Upper lobe of right lung (tissue), 1 donor: ENCODE data around the gene ANKS3. TPM values are rescaled to one million over a fixed set of nuclear protein-coding genes. Genes with fewer than 3 reads are reported as not detected.

Experiments
- ATAC-seq: fragments of 200-7000 bp; cut with Tn5 transposase; one replicate; pipeline ENCODE4 v1.9.1; 2020; ENCODE audit warnings: mild to moderate bottlenecking, moderate library complexity
- DNase-seq: peaks from one replicate; pipeline ENCODE4 v3.0.0-alpha.2; 2020
- H3K27ac ChIP-seq: fragments of 200-600 bp; one replicate; pipeline ENCODE4 v1.8.0; 2022
- H3K27me3 ChIP-seq: fragments of 200-600 bp; one replicate; pipeline ENCODE4 v1.8.0; 2022; ENCODE audit warnings: mild to moderate bottlenecking
- H3K36me3 ChIP-seq: fragments of 200-600 bp; one replicate; pipeline ENCODE4 v1.8.0; 2022
- H3K4me1 ChIP-seq: fragments of 200-600 bp; one replicate; pipeline ENCODE4 v1.8.0; 2022
- H3K4me3 ChIP-seq: fragments of 200-600 bp; one replicate; pipeline ENCODE4 v1.8.0; 2022; ENCODE audit warnings: mild to moderate bottlenecking
- H3K9me3 ChIP-seq: fragments of 200-600 bp; one replicate; pipeline ENCODE4 v1.8.0; 2022
- intact Hi-C: fragments of 100-400 bp; cut with DNase I; formaldehyde crosslinking; loops from one replicate; pipeline ENCODE4 v1.11.0; 2022
- total RNA-seq: library from RNA; stranded (reverse); fragmentation: NEBNext Ultra II Directional; extraction: Animal tissue kit (Norgen Biotek cat#: 25700); gene quantifications from one replicate; pipeline ENCODE4 v1.2.1, GENCODE V29; 2021
- TF ChIP-seq, protein P1 (sequence below): fragments of 200-600 bp; IDR thresholded peaks from one replicate; pipeline ENCODE4 v1.8.0; 2022; ENCODE audit warnings: antibody characterized with exemption
- donor health status: DM: no; HTN: yes; CAD: no; lungs with severe emphysema.

Gene ANKS3
- total RNA-seq, 1 donor from 2014 or later, result 20.6 TPM

DNA sequence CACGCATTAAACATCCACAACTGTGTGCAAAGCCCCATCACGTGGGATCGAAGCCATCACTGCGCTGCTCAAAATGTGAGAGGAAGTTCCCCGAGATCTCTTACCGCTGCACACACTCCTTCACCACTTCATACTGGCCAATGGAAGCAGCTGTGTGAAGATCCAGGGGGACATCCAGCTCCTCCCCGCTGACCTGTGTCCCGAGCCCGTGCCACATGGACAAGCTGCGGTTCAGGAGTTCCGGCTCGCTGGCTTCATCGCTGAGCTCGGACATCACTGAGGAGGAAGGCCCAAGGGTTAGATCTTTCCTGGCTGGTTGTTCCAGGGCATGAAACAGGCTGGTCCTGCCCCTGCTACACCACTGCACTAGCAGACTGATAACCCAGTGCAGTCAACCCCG is 4.2 kb downstream of the ANKS3 start:
- DNase-seq (no peak), ATAC-seq (no peak)
- H3K27ac ChIP-seq, result no peak overlapping the region
- H3K9me3 ChIP-seq, result no peaks in the 10 kb centered on the region
- peaks cover 41% of the 10 kb centered on the region for H3K36me3 ChIP-seq
- intact Hi-C loops, result no loop called here
- H3K27me3 ChIP-seq, result no peaks in the 10 kb centered on the region
- TF ChIP-seq, protein P1, sequence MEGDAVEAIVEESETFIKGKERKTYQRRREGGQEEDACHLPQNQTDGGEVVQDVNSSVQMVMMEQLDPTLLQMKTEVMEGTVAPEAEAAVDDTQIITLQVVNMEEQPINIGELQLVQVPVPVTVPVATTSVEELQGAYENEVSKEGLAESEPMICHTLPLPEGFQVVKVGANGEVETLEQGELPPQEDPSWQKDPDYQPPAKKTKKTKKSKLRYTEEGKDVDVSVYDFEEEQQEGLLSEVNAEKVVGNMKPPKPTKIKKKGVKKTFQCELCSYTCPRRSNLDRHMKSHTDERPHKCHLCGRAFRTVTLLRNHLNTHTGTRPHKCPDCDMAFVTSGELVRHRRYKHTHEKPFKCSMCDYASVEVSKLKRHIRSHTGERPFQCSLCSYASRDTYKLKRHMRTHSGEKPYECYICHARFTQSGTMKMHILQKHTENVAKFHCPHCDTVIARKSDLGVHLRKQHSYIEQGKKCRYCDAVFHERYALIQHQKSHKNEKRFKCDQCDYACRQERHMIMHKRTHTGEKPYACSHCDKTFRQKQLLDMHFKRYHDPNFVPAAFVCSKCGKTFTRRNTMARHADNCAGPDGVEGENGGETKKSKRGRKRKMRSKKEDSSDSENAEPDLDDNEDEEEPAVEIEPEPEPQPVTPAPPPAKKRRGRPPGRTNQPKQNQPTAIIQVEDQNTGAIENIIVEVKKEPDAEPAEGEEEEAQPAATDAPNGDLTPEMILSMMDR, result no peak
- H3K4me1 ChIP-seq, result peaks cover 4% of the 10 kb centered on the region
- no peak overlapping the region for H3K4me3 ChIP-seq

DNA sequence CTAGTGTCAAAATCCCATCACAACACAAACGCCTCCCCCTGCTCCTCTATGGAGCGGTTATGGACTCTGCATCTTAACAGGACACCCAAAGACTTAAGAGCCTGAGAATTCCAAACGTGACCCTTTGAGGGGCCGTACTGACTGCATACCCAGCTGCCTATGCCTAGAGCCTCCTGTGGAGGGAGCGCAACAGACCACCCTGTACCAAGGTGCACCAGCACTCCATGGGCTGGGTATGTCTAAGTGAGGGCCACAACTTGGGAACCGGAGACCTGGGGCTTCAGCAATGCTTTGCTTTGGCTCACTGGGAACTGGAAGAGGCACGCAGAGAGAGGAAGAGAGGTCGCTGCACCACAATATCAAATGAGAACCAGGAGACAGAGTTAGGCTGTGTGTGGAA is 5.4 kb downstream of the ANKS3 start:
- intact Hi-C loops, result no loop called here
- peaks cover 4% of the 10 kb centered on the region for H3K4me1 ChIP-seq
- H3K9me3 ChIP-seq, result no peaks in the 10 kb centered on the region
- H3K4me3 ChIP-seq, result no peak overlapping the region
- TF ChIP-seq, protein P1, result no peak
- H3K27ac ChIP-seq, result no peak overlapping the region
- no peaks in the 10 kb centered on the region for H3K27me3 ChIP-seq
- DNase-seq (no peak), ATAC-seq (no peak)
- peaks cover 53% of the 10 kb centered on the region for H3K36me3 ChIP-seq

DNA sequence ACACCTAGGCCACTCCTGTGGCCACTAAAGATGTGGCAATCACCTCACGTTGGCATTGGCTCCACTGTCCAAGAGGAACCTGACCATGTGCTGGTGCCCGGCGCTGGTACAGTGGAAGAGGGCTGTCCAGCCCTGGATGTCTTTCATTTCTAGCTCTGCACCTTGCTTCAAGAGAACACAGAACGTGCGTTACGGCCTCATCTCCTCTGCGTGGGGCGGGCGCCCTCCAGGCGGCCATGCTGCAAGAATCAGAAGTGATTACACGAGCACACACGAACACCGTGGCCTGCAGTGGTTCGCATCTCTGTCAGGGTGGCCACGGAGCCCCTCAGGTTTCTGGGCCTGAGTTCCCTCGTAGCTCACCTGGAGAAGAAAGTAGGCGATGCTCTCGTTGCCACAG is 7.5 kb downstream of the ANKS3 start:
- Histone ChIP-seq H3K4me3 (no peak overlapping the region), H3K27ac (no peak overlapping the region), H3K36me3 (peaks cover 53% of the 10 kb centered on the region), H3K4me1 (no peaks in the 10 kb centered on the region), H3K9me3 (no peaks in the 10 kb centered on the region), H3K27me3 (no peaks in the 10 kb centered on the region)
- intact Hi-C loops, result no loop called here
- TF ChIP-seq, protein P1, result no peak
- no peak for DNase-seq
- no peak for ATAC-seq

DNA sequence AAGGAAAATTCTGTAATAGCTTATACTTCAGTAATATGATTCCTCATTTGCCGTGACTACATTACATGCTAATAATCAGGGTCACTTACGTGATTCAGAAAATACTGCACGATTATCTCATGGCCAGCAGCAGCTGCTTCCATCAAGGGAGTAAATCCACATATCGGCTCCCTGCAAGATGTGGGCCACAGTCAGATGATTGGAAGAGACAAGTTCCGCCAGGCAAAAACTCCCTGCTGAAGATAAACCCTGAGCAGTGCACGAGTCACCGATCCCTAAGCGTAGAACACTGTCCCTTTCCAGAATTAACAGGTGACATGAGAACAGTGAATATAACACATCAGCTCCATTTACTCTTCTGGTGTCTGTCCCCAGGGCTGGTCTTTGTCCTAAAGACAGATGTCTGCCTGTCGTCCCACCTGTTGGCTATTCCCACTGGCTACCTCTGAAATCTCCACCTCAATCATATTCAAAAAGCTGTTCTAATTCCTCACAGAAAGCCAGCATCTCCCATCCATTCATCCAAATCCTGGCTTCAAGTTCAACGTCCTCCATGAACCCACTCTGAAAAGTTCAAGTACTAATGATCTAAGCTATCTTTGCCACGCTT is 9.3 kb downstream of the ANKS3 start:
- DNase-seq (no peak), ATAC-seq (no peak)
- Histone ChIP-seq H3K4me1 (no peaks in the 10 kb centered on the region), H3K27me3 (no peaks in the 10 kb centered on the region), H3K4me3 (no peak overlapping the region), H3K27ac (no peak overlapping the region), H3K36me3 (peaks cover 44% of the 10 kb centered on the region), H3K9me3 (no peaks in the 10 kb centered on the region)
- intact Hi-C loops, result no loop called here
- TF ChIP-seq, protein P1, result no peak

DNA sequence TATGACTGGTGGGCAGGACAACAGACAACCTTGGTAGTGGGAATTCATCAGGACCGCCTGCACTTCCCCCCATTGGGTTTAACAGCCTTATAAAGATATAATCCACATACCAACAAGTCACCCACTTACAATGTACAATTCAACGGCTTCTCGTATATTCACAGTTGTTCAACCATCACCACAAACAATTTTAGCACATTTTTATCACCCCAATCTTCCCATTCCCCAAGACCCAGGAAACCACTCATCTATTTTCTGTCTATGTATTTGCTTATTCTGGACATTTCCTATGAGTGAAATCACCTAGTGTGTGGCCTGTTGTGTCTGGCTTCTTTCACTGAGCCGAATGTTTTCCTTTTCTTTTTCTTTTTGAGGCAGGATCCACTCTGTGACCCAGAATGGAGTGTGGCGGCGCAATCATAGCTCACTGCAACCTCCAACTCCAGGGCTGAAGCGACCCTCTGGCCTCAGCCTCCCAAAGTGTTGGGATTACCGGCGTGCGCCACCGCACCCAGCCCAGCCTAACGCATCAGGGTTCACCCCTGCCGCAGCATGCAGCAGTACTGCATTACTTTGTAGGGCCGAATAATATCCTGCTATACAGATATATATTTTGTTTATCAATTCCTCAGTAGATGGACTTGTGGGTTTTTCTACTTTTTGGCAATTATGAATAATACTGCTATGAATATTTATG is 10.9 kb downstream of the ANKS3 start:
- Histone ChIP-seq H3K4me3 (no peak overlapping the region), H3K27me3 (no peaks in the 10 kb centered on the region), H3K4me1 (no peaks in the 10 kb centered on the region), H3K36me3 (peaks cover 32% of the 10 kb centered on the region), H3K9me3 (no peaks in the 10 kb centered on the region), H3K27ac (no peak overlapping the region)
- TF ChIP-seq, protein P1, result no peak
- intact Hi-C loops, result no loop called here
- no peak for DNase-seq
- no peak for ATAC-seq
